Adrenal gland (tissue), 5 donors: ENCODE data around the gene RAB27B.

Experiments used
- CTCF ChIP-seq, 6 experiments: fragments of 450-650 bp in 4 of 6; fragments of 200-600 bp in 2 of 6; sonication (generic) in 1 of 6; IDR thresholded peaks; 1 replicate in 5 of 6; 2 replicates in 1 of 6; pipeline versions ENCODE4 v1.5.1 to v1.8.0; 2016 to 2021; ENCODE audit warnings: antibody characterized with exemption in 6 of 6, mild to moderate bottlenecking in 2 of 6, moderate library complexity in 1 of 6
- POLR2A ChIP-seq, 2 donors: fragments of 450-650 bp; IDR thresholded peaks; one replicate each; pipeline ENCODE4 v1.6.1; 2017; ENCODE audit warnings: antibody characterized with exemption in 2 of 2, mild to moderate bottlenecking in 2 of 2, moderate library complexity in 1 of 2
- donor health status: DM: no; HTN: no; CAD: no.

DNA sequence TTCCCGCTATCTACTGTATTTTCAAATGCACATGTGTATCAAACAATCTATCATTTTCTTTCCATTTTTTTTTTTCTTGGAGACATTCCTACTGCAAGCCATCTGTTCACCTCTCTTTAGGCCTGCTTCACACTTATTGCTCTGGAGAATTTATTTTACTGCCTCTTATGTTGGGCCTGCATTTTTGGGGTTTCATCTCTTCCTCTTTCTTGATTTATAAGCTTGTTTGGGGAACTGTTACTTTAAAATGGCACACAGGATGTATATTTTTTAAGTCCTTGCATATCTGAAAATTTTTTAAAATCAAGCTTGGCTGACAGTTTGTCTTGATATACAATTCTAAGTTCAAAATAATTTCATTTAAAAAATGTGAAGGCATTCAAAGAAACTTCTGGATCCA, 3.5 kb upstream of the RAB27B start:
- TF ChIP-seq CTCF (IDR thresholded peaks at IDR 0.05) (no peak), POLR2A (IDR thresholded peaks at IDR 0.05) (no peak)
